ENCODE data around the gene UBE2D2.

Gene UBE2D2

GRCh38 chr5:139648205-139649081 lies 87.3 kb downstream of the UBE2D2 start, which contains the start of gene CXXC5:
TSS of gene CXXC5 (plus strand) at chr5:139648349. CDS start at chr5:139680524, 32,175 bp downstream.
- FAIRE-seq: no peak

GRCh38 chr5:139649082-139649991 lies 88.2 kb downstream of the UBE2D2 start:
- FAIRE-seq: no peak

- no peak for FAIRE-seq
These were observed 89.0 kb downstream of the UBE2D2 start for GRCh38 chr5:139650031-139650688.

GRCh38 chr5:139650689-139651042 lies 89.5 kb downstream of the UBE2D2 start:
- FAIRE-seq: no peak

GRCh38 chr5:139651043-139651834 lies 90.1 kb downstream of the UBE2D2 start:
- no peak for FAIRE-seq

GRCh38 chr5:139651853-139652787 lies 91.0 kb downstream of the UBE2D2 start:
- FAIRE-seq: no peak

- no peak for FAIRE-seq
These were observed 91.7 kb downstream of the UBE2D2 start for GRCh38 chr5:139652788-139653241.

GRCh38 chr5:139653616-139654015 lies 92.5 kb downstream of the UBE2D2 start:
- FAIRE-seq: no peak

GRCh38 chr5:139654464-139654863 lies 93.3 kb downstream of the UBE2D2 start:
- FAIRE-seq: no peak

- no peak for FAIRE-seq
These were observed 93.8 kb downstream of the UBE2D2 start for GRCh38 chr5:139654871-139655491.

GRCh38 chr5:139655727-139656271 lies 94.7 kb downstream of the UBE2D2 start:
- no peak for FAIRE-seq

- no peak for FAIRE-seq
These were observed 96.5 kb downstream of the UBE2D2 start for GRCh38 chr5:139657363-139658321.

GRCh38 chr5:139658501-139658927 lies 97.4 kb downstream of the UBE2D2 start:
- FAIRE-seq: no peak

- FAIRE-seq: no peak
These were observed 98.0 kb downstream of the UBE2D2 start for GRCh38 chr5:139658928-139659667.

GRCh38 chr5:139659695-139660101 lies 98.6 kb downstream of the UBE2D2 start:
- FAIRE-seq: no peak

- no peak for FAIRE-seq
These were observed 99.2 kb downstream of the UBE2D2 start for GRCh38 chr5:139660105-139660922.

All from A204.1 (cell line).